Fibroblast of villous mesenchyme (primary cell): Measurements from ENCODE around the gene DEGS2. TPM values are rescaled to one million over a fixed set of nuclear protein-coding genes. Genes with fewer than 3 reads are reported as not detected.
A peak's percentile ranks its signal among the peaks of the same experiment; 100 is the strongest.

Experiments
- DNase-seq: peaks from one replicate; pipeline ENCODE4 v3.0.0-alpha.2; 2010; ENCODE audit warnings: low read depth
- H3K4me3 ChIP-seq: 2 replicates; pipeline ENCODE4 v1.5.1; 2011; ENCODE audit warnings: low read depth, mild to moderate bottlenecking, low read length
- total RNA-seq: library from RNA; depleted of rRNA; stranded (reverse); fragments of >200 nt; gene quantifications from 2 replicates; pipeline ENCODE4 v1.2.3, GENCODE V29; 2012
- TF ChIP-seq, protein P1 (sequence below): IDR thresholded peaks from 2 replicates; pipeline ENCODE4 v1.5.1; 2012; ENCODE audit warnings: low read depth, mild to moderate bottlenecking, low read length; ENCODE audit not compliant: insufficient read depth

Gene DEGS2
- total RNA-seq, 1 donor: not detected

DNA sequence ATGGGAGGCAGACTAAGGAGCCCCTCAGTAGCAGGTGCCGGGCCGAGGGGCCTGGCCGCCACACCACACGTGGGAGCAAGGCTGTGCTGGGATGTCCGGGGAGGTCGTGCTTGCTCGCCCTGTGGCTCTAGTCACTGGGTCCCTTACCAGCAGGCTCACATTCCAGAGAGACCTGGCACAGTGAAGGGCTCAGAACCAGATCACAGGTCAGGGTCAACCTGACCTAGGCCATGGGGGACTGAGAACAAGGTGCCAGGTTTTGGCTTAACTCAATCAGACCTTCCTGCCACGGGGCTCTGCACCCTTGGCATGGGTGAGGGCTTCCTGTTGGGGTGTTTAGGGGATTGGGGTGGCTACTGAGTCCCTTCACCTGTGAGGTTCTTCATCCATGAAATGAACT, 22.3 kb downstream of the DEGS2 start:
- TF ChIP-seq, protein P1, sequence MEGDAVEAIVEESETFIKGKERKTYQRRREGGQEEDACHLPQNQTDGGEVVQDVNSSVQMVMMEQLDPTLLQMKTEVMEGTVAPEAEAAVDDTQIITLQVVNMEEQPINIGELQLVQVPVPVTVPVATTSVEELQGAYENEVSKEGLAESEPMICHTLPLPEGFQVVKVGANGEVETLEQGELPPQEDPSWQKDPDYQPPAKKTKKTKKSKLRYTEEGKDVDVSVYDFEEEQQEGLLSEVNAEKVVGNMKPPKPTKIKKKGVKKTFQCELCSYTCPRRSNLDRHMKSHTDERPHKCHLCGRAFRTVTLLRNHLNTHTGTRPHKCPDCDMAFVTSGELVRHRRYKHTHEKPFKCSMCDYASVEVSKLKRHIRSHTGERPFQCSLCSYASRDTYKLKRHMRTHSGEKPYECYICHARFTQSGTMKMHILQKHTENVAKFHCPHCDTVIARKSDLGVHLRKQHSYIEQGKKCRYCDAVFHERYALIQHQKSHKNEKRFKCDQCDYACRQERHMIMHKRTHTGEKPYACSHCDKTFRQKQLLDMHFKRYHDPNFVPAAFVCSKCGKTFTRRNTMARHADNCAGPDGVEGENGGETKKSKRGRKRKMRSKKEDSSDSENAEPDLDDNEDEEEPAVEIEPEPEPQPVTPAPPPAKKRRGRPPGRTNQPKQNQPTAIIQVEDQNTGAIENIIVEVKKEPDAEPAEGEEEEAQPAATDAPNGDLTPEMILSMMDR: no peak
- no peak for DNase-seq
- H3K4me3 ChIP-seq: no peak overlapping the region

DNA sequence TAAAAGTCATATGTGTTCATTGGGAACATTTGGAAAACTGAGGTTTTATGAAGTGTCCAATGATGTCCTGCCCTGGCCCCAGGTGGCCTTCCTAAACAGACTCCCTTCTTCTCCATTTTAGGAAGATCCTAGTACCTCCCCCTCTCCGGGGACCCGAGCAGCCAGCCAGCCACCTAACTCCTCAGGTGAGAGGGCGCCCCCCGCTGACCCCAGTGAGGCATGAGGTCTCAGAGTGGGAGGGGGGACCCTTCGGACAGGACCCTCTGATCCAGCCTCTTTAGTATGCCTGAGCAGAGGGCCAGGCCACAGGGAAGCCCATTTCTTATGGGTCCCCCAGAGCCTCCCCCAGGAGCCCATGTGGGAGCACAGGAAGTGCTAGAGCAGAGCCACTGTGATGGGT, 23.7 kb downstream of the DEGS2 start:
- H3K4me3 ChIP-seq: no peak overlapping the region
- TF ChIP-seq, protein P1: no peak
- no peak for DNase-seq

DNA sequence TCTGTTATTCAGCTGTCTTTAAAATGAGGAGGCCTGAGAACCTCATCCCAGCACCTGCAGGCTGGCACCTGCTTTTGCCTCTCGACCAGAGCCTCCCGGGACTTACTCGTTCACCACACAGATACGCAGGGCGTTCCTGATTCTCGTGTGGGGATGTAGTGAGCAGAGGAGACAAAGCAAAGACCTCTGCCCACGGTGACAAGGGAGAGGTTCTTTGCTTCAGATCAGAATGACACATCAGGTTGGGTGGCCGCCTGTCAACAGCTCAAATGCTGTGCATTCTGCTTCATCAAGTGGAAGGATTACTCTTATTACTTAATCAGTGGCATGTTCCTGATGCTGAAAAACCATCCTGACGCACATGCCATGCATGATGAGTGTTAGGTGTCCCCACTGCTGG, 24.4 kb downstream of the DEGS2 start:
- H3K4me3 ChIP-seq: no peak overlapping the region
- TF ChIP-seq, protein P1: no peak
- DNase-seq: no peak

DNA sequence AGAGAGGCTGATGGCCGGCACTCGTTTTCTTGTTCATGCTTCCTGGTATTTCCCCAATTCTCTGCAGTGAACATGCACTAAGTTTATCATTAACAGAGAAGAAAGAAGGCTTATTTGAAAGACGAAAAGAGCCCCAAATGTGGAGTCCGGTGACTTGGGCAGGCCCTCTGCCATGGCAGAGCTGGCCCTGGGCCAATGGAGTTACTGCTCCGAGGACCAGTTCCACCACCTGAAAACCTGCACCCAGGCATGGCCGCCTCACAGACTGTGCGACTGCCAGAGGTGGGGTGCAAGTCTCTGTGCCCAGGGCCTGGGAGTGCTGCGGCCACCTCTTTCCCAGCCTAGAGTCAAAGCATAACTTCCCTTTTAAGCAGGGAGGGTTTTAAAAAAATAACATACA, 24.9 kb downstream of the DEGS2 start:
- no peak overlapping the region for H3K4me3 ChIP-seq
- TF ChIP-seq, protein P1: no peak
- no peak for DNase-seq

DNA sequence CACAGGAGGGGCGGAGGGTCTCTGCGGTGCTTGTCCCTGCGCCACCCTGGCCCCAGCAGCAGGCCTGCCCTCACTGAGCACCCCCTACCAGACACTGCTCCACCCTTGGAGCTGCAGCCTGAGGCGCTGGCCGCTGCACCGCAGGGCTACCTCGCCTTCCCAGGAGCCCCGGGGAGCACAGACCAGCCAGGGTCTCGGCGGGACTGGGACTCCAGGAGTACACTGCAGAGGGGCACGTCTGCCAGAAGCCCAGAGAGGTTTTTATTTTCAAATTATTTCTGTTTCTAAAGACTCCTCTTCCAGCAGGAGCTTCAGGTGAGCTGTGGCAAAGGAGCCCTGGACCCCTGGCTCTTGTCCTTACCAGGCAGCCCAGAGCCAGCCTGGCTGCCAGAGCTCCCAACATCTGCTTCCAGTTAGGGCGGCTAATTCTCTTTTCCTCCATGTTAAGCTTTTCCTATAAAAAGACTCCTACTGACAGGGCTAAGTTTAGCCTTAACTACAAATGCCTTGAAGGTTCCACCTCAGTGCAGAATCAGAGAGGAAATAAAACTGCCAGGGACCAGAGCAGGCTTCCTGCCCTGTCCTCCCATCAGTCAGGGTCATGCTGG, 26.4 kb downstream of the DEGS2 start:
- TF ChIP-seq, protein P1: no peak
- DNase-seq: peak; percentile 8
- H3K4me3 ChIP-seq: no peak overlapping the region

DNA sequence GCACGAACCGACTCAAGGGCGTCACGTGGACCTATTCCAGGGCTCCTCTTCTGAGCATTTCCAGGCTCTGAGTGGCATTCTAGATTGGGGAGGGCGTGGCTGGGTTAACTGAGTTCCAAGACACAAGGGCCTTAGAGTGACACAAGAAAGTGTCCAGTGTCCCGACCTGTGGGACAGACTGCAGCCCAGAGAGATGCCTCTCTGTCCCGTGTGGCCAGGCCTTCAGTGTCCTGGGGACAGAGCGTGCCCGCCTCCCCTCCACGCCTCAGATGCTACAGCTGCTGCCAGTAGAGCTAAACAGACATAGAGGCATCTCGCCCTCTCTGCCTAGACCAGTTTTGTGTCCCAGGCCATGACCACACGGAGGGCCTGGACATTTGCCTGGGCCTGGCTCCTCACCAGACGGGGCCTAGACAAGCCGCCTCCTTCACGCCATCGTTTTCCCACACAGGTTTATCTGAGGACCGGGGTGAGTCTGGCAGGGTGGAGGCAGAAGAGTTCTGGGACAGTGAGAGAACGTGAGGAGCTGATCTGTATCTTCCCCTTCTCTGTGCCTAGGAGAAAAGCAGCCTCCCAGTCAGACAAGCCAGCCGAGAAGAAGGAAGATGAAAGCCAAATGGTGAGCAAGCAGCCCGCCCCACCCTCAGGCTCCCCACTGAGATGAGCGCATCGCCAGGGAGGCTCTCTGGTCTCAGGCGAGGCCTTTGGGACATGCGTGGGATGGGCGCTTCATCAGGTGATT, 27.1 kb downstream of the DEGS2 start:
- H3K4me3 ChIP-seq: no peak overlapping the region
- DNase-seq: peak; percentile 24
- TF ChIP-seq, protein P1: no peak
